Measurements from ENCODE around the gene SLC35D3.
"Not testable (repeated sequence)": the region's sequence is repeated elsewhere in the genome, so short reads cannot be mapped to it uniquely, and the experiment has no call there.

The SLC35D3 gene

GRCh38 chr6:136963259-136963658 is 41.2 kb downstream of the SLC35D3 start:
- peak; percentile 9 for FAIRE-seq
- no peak for DNase-seq (ENCODE audit: low spot score)

- DNase-seq (ENCODE audit: low spot score) (no peak), FAIRE-seq (no peak)
Measured at GRCh38 chr6:136964398-136964797, 42.3 kb downstream of the SLC35D3 start.

GRCh38 chr6:136967876-136968752 is 46.0 kb downstream of the SLC35D3 start:
- DNase-seq (ENCODE audit: low spot score) (peak; percentile 78), FAIRE-seq (no peak)

- DNase-seq (ENCODE audit: low spot score) (no peak), FAIRE-seq (no peak)
Measured at GRCh38 chr6:136968837-136969236, 46.7 kb downstream of the SLC35D3 start.

GRCh38 chr6:136969433-136969832 is 47.3 kb downstream of the SLC35D3 start:
- no peak for FAIRE-seq
- DNase-seq (ENCODE audit: low spot score) = no peak

GRCh38 chr6:136969930-136970329 is 47.8 kb downstream of the SLC35D3 start:
- FAIRE-seq = peak; percentile 9
- DNase-seq (ENCODE audit: low spot score) = no peak

GRCh38 chr6:136971609-136972008 is 49.5 kb downstream of the SLC35D3 start:
- FAIRE-seq (no peak), DNase-seq (ENCODE audit: low spot score) (no peak)

- not testable (repeated sequence) for FAIRE-seq; DNase-seq (ENCODE audit: low spot score)
Measured at GRCh38 chr6:136973781-136974180, 51.7 kb downstream of the SLC35D3 start.
